Tibial nerve (tissue), 3 donors: ENCODE results near the gene DOCK2.

Source experiments
- POLR2A ChIP-seq, 2 donors: fragments of 450-650 bp; IDR thresholded peaks; one replicate each; pipeline ENCODE4 v1.6.1; 2017; ENCODE audit warnings: antibody characterized with exemption in 2 of 2, mild to moderate bottlenecking in 2 of 2, moderate library complexity in 2 of 2
- TF ChIP-seq, protein P1 (sequence below), 5 experiments: fragments of 200-600 bp in 3 of 5; fragments of 450-650 bp in 2 of 5; sonication (generic) in 3 of 5; IDR thresholded peaks; one replicate each; pipeline ENCODE4 v1.5.1; 2016 to 2019; ENCODE audit warnings: antibody characterized with exemption in 5 of 5, mild to moderate bottlenecking in 3 of 5, moderate library complexity in 2 of 5

DNA sequence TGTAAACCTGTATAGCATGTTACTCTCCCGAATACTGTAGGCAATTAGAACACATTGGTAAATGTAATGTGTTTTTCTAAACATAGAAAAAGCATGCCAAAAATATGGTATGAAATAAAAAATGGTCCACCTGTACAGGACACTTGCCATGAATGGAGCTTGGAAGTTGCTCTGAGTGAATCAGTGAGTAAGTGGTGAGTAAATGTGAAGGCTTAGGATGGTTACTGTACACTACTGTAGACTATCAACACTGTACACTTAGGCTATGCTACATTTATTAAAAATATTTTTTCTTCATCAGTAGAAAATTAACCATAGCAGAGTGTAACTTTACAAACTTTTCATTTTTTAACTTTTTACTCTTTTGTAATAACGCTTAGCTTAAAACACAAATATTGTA lies 301.4 kb downstream of the DOCK2 start:
- TF ChIP-seq, protein P1, sequence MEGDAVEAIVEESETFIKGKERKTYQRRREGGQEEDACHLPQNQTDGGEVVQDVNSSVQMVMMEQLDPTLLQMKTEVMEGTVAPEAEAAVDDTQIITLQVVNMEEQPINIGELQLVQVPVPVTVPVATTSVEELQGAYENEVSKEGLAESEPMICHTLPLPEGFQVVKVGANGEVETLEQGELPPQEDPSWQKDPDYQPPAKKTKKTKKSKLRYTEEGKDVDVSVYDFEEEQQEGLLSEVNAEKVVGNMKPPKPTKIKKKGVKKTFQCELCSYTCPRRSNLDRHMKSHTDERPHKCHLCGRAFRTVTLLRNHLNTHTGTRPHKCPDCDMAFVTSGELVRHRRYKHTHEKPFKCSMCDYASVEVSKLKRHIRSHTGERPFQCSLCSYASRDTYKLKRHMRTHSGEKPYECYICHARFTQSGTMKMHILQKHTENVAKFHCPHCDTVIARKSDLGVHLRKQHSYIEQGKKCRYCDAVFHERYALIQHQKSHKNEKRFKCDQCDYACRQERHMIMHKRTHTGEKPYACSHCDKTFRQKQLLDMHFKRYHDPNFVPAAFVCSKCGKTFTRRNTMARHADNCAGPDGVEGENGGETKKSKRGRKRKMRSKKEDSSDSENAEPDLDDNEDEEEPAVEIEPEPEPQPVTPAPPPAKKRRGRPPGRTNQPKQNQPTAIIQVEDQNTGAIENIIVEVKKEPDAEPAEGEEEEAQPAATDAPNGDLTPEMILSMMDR (IDR thresholded peaks at IDR 0.05): no peak
- no peak for TF ChIP-seq POLR2A (IDR thresholded peaks at IDR 0.05)
